ENCODE data around the gene KEAP1. TPM values are rescaled to one million over a fixed set of nuclear protein-coding genes. Genes with fewer than 3 reads are reported as not detected.

Gene KEAP1
- total and polyA plus RNA-seq, 2 of the 8 experiments (the other 6 are each of a cell fraction or from before 2014, with no cell fraction given): 80.6 to 106 TPM

GRCh38 chr19:10510301-10510802 is 7.2 kb upstream of the KEAP1 start:
- H2AK5ac ChIP-seq (ENCODE audit: low read depth, low read length): no peak overlapping the region
- H2AFZ ChIP-seq (ENCODE audit: low read length): peak overlapping the region; percentile 31; the same call in 1 of the 2 replicates
- H3K27ac ChIP-seq (ENCODE audit: low read depth, low read length): no peak overlapping the region
- no peak overlapping the region for H3K56ac ChIP-seq (replicated peaks; ENCODE audit: insufficient read length, low read depth, low read length)
- H2BK120ac ChIP-seq (replicated peaks; ENCODE audit: low read depth, low read length): peak overlapping the region; percentile 64
- H3K27me3 ChIP-seq (replicated peaks in 1 of 4; ENCODE audit: control insufficient read depth in 3 of 4, extremely low read depth in 1 of 4, insufficient read depth in 3 of 4, low read length in 3 of 4): peaks cover 24 to 30% (median 29%) of the 10 kb centered on the region in 4 experiments; a peak in 6 of 7 replicates
- no peak overlapping the region; the same call in 1 of the 2 replicates for H2BK20ac ChIP-seq (ENCODE audit: low read length)
- peak in 1 of 2 experiments; percentile 98 for DNase-seq (ENCODE audit: low read depth in 1 of 2, low spot score in 2 of 2)
- no peak overlapping the region for H3K23ac ChIP-seq (ENCODE audit: insufficient read length)
- peaks cover 1 to 4% of the 10 kb centered on the region in 2 experiments for H4K20me1 ChIP-seq (replicated peaks in 1 of 2; ENCODE audit: control insufficient read depth in 1 of 2, insufficient read depth in 2 of 2, low read length in 2 of 2)
- peak overlapping the region in 1 of 2 experiments; percentile 45; a peak in 3 of 4 replicates for H3K4me2 ChIP-seq (ENCODE audit: insufficient read depth in 1 of 2, low read depth in 2 of 2, low read length in 2 of 2)
- H3K9ac ChIP-seq (replicated peaks in 1 of 4; ENCODE audit: extremely low read depth in 1 of 4, low read depth in 3 of 4, low read length in 3 of 4): no peak overlapping the region
- H3K18ac ChIP-seq (ENCODE audit: extremely low read depth, low read length): peak overlapping the region; percentile 71
- H2BK5ac ChIP-seq (ENCODE audit: low read depth, low read length): peak overlapping the region; percentile 71; the same call in 1 of the 2 replicates
- no peak for FAIRE-seq
- no peak overlapping the region for H4K5ac ChIP-seq (ENCODE audit: insufficient read length, low read depth, low read length)
- H3K79me2 ChIP-seq (ENCODE audit: control insufficient read depth in 1 of 2, insufficient read depth in 2 of 2, low read length in 2 of 2): no peaks in the 10 kb centered on the region
- H2BK15ac ChIP-seq (ENCODE audit: low read length): no peak overlapping the region
- no peak overlapping the region; the same call in 1 of the 2 replicates for H4K8ac ChIP-seq (ENCODE audit: extremely low read depth, insufficient read depth, low read length)
- CTCF ChIA-PET (ENCODE audit: partially characterized antibody): interaction anchor here (0.6 to 6.5 kb wide), 24 partner anchors 8 to 269 kb away, joined by 3 to 55 read pairs (median 6); partner anchors contain the start of gene S1PR5
- H3K14ac ChIP-seq (ENCODE audit: insufficient read length): no peak overlapping the region
- H2BK12ac ChIP-seq (ENCODE audit: low read depth, low read length): no peak overlapping the region
- peaks cover 0 to 15% (median 8%) of the 10 kb centered on the region in 4 experiments; a peak in 6 of 7 replicates for H3K4me1 ChIP-seq (replicated peaks in 1 of 4; ENCODE audit: control insufficient read depth in 3 of 4, insufficient read depth in 4 of 4, low read length in 3 of 4)
- H3K23me2 ChIP-seq (ENCODE audit: low read depth, low read length): peaks cover 10% of the 10 kb centered on the region
- no peaks in the 10 kb centered on the region for H3K36me3 ChIP-seq (ENCODE audit: control insufficient read depth in 2 of 4, insufficient read depth in 4 of 4, low read length in 3 of 4)
- H3K4me3 ChIP-seq (ENCODE audit: extremely low read depth in 1 of 4, insufficient read depth in 2 of 4, low read depth in 3 of 4, low read length in 4 of 4): no peak overlapping the region; a peak in 1 of 8 replicates
- WGBS, 2 experiments (ENCODE audit: extremely low coverage in 1 of 2, insufficient coverage in 1 of 2, insufficient read length in 1 of 2, insufficient replicate concordance in 2 of 2, low coverage in 1 of 2, low lambda C conversion rate in 2 of 2, missing lambda C conversion rate in 1 of 2): 15% methylated on average over 15 of the region's 15 CpGs; no CpG with 5 or more reads in 1 of the 2 experiments
- H4K91ac ChIP-seq (replicated peaks; ENCODE audit: insufficient read length, low read length): no peak overlapping the region
- H3K9me3 ChIP-seq (ENCODE audit: insufficient read depth in 2 of 2, low read depth in 1 of 2, low read length in 1 of 2): no peaks in the 10 kb centered on the region
- POLR2A ChIA-PET (ENCODE audit: partially characterized antibody): interaction anchor here (0.6 to 1.7 kb wide), 3 partner anchors 10 to 33 kb away, joined by 3 to 6 read pairs (median 3); no protein-coding TSS in a partner anchor
- H3K79me1 ChIP-seq (ENCODE audit: low read depth, low read length): no peaks in the 10 kb centered on the region
- no peak overlapping the region for H3K4ac ChIP-seq (replicated peaks; ENCODE audit: insufficient read length, low read depth, low read length)
- TF ChIP-seq TEAD4 (IDR thresholded peaks at IDR 0.05; ENCODE audit: low read depth, low read length) (0 out of 2 replicates have a peak, but pooled peaks have one; percentile 36), NRF1 (IDR thresholded peaks at IDR 0.05; ENCODE audit: low read depth, low read length) (no peak), RXRA (IDR thresholded peaks at IDR 0.05; ENCODE audit: insufficient read depth, low read depth, low read length) (peak; percentile 82; the same call in 1 of the 2 replicates), BCL11A (IDR thresholded peaks at IDR 0.05; ENCODE audit: low read depth in 2 of 2, low read length in 2 of 2) (no peak), GABPA (IDR thresholded peaks at IDR 0.05; ENCODE audit: borderline replicate concordance, insufficient read depth, low read length) (0 out of 2 replicates have a peak, but pooled peaks have one; percentile 20), CTCF (IDR thresholded peaks at IDR 0.05; ENCODE audit: control extremely low read depth in 1 of 3, insufficient read depth in 1 of 3, low read depth in 1 of 3, low read length in 3 of 3) (peak; percentile 64 to 81 (median 77)), RAD21 (IDR thresholded peaks at IDR 0.05 in 1 of 2, conservative IDR thresholded peaks at IDR 0.05 in 1 of 2; ENCODE audit: low read depth in 2 of 2, low read length in 2 of 2) (peak; percentile 27 to 55; a peak in 3 of 4 replicates), CTBP2 (IDR thresholded peaks at IDR 0.05; ENCODE audit: borderline replicate concordance, insufficient read depth, insufficient read length, low read length) (no peak)

All from H1 (cell line).